GM18951 (cell line): ENCODE data around the gene CDC14B.
"Not testable (repeated sequence)": the region's sequence is repeated elsewhere in the genome, so short reads cannot be mapped to it uniquely, and the experiment has no call there.

ENCODE experiments used
- POLR2A ChIP-seq: IDR thresholded peaks from 4 replicates; pipeline ENCODE4 v1.6.1; 2011; ENCODE audit warnings: mild to moderate bottlenecking; ENCODE audit not compliant: insufficient read length, insufficient read depth; ENCODE audit errors: extremely low read depth
- in situ Hi-C: fragments of 300-500 bp; cut with MboI; formaldehyde crosslinking; loops from one replicate; pipeline ENCODE4 v1.12.0; 2022; ENCODE audit warnings: low sequenced_read_pairs, mixed read lengths, inconsistent platforms; ENCODE audit not compliant: unreplicated experiment

The CDC14B gene

GRCh38 chr9:96596601-96597111 is 23.0 kb downstream of the CDC14B start:
- TF ChIP-seq POLR2A = no peak
- in situ Hi-C loops = no loop called here

DNA sequence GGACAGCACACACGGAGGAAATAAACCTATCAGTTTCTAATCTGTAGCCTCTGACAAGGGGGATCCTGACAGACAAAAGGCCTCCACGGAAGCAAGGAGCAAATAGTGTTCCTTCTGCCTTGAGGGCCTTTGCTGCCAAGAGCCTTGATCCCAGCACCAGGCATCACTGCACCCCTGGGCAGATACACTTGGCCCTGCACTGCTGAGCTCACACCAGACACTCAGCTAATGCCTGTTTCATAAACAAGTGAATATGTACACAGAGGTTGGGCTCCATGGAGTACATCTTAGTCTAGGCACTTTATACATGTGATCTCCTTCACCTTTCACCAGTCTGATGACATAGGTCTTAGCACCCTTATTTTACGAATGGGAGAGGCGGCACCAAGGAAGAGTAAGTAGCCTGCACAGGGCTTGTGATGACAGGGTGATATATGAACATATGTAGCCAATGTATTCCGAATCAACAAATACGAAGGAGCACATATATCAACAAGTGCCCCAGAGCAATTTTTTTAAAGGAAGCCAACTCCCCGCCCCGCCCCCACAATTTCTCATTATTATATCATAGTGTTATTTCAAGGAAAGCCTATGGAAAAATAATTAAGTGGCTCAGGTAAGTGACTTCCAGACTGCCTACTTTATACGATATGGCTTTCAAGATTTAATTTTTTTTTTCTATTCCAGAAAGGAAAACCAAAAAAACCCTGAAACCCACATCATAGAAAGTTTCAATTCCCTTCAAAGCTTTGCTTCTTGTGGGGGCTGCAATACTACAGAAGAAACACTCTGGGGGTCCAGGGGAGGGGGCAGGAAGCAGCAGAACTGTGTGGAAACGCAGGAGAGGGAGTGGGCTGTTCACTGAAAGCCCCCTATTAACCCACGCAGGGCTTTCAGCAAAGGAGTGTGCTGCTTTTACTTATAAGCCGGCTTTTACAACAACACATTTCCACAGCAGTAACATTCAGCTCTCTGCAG is 32.0 kb downstream of the CDC14B start:
- no peak for TF ChIP-seq POLR2A
- in situ Hi-C loops = no loop called here

- in situ Hi-C loops = no loop called here
- no peak for TF ChIP-seq POLR2A
These were observed 34.2 kb downstream of the CDC14B start for GRCh38 chr9:96585426-96585825.

DNA sequence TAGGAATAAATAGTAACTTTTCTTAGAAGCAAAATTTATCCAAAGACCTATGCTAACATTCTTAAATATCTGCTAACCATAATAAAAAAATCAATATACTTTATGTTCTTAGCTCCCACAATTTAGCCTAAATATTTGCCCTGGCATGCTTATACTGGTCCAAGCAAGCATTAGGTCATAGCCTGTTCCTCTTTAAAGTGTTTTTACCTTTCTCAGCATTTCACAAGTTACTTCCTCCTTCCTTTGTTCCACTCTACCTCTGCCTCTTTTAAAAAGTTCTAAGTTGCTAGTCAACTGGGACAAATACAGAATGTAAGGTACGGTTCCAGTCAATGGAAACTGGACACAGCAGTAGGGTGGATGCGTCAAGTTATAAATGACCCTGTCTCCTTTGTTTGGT is 37.4 kb downstream of the CDC14B start:
- in situ Hi-C loops = not testable (repeated sequence)

DNA sequence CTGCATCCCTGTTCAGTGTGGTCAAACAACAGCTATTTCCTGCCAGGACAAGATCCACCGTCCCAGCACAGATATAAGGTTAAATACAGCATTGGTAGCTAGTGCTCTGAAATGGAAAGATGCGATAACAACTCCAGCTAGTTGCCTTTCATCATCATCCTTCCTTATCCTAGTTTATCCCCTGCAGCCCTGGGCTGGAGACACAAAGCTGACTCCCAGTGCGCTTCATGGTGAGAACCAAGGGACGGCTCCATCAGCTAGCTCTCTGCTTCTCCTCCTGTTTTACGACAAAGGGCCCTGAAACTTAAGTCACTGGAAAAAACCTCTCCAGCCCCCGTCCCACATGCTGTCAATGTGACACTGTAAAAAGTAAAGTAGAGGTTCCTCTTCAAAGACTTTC is 37.9 kb downstream of the CDC14B start:
- in situ Hi-C loops = no loop called here
- no peak for TF ChIP-seq POLR2A

DNA sequence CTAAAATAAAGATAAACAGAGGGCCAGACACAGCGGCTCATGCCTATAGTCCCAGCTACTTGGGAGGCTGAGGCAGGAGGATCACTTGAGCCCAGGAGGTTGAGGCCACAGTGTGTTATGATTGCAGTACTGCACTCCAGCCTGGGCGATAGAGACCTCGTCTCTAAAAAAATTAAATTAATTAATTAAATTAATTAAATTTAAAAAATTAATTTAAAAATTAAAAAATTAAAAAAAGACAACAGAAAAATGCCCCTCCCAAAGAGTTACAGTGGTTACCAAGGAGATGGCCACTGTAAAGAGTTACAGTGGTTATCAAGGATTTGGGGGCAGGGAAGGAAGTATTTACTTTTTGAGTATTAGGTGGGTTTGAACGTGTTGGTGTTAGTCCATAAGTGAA is 38.3 kb downstream of the CDC14B start:
- TF ChIP-seq POLR2A = no peak

GRCh38 chr9:96574931-96575351 is 44.7 kb downstream of the CDC14B start:
- in situ Hi-C loops = no loop called here
- no peak for TF ChIP-seq POLR2A

More for the DNA sequence above, 38.3 kb downstream of the CDC14B start:
- in situ Hi-C loops = no loop called here

DNA sequence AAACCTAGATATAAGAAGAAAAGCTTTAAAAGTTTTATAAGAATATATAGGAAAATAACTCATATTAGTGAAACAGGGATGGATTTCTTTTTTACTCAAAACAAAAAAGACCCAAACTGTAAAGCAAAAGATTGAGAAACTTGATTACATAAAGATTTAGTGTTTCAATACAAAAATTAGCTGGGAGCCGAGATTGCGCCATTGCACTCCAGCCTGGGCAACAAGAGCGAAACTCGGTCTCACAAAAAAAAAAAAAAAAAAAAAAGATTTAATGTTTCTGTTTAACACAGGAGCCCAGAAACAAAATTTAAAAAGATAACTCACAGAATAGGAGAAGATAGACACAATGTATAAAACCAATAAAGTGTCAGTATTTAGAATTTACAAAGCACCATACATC is 45.2 kb downstream of the CDC14B start:
- in situ Hi-C loops = no loop called here
- TF ChIP-seq POLR2A = no peak

GRCh38 chr9:96567203-96567700 is 52.4 kb downstream of the CDC14B start:
- TF ChIP-seq POLR2A = no peak
- in situ Hi-C loops = no loop called here

- in situ Hi-C loops = no loop called here
- TF ChIP-seq POLR2A = no peak
These were observed 53.0 kb downstream of the CDC14B start for GRCh38 chr9:96566498-96567202.

DNA sequence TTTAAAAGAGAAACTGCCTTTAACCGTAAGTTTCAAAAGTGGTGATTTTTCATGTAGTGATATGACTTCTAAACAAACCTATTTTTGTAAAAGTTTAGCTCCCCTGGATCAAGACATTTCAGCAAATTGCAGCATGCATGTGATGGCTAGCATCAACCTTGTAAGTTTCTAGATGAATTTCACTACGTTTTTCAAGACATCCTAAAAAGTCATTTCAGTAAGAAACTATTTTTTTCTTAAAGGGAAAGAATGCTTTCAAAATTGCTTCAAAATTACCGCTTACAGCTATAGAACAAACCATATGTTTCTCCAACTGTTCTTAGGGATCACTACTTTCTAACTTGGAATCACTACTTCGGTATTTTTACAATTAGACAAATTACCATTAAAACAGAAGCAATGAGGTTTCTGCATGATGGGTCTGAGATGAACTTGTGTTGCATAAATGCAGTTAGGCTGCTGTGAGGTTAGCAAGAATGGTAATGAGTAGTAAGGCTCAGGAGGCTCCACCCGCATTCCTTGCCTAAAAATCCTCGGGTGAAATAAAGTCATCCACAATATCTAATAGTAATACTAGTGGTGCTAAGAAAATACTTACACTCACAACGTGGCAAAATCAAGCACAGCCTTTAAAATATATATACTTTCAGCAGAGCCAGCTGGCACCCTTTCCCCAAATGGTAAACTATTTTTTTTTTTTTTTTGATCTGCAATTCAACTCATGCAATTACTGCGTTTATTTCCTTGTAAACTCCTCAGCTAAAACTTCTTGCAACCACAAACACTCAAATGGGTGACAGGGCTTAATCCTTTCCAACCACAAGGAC is 53.8 kb downstream of the CDC14B start:
- in situ Hi-C loops = no loop called here
- no peak for TF ChIP-seq POLR2A

DNA sequence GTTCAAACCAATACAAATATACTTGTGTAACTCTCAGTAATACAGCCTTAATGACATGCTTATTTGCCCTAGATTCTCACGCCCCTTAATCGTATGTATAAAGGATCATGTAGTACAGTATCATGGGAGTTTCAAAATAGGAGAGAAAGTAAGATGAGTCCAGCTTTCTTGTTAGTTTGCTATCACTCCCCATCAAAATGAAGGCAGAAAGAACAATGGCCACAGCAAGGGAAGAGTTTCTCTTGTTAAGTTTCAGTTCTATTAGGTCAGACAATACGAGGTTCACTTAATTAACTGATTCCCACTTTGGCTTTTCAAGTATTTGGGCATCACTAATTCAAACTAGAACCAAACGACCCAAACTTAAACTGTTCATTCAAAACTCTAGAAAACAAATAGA is 55.4 kb downstream of the CDC14B start:
- TF ChIP-seq POLR2A = no peak
- in situ Hi-C loops = no loop called here

- no peak for TF ChIP-seq POLR2A
- in situ Hi-C loops = no loop called here
These were observed 60.2 kb downstream of the CDC14B start for GRCh38 chr9:96559339-96559943.

GRCh38 chr9:96557921-96558320 is 61.7 kb downstream of the CDC14B start:
- in situ Hi-C loops = no loop called here
- no peak for TF ChIP-seq POLR2A
